ENCODE measurements around the gene TSPAN10.
"Not testable (repeated sequence)": the region's sequence is repeated elsewhere in the genome, so short reads cannot be mapped to it uniquely, and the experiment has no call there.

The TSPAN10 gene

DNA sequence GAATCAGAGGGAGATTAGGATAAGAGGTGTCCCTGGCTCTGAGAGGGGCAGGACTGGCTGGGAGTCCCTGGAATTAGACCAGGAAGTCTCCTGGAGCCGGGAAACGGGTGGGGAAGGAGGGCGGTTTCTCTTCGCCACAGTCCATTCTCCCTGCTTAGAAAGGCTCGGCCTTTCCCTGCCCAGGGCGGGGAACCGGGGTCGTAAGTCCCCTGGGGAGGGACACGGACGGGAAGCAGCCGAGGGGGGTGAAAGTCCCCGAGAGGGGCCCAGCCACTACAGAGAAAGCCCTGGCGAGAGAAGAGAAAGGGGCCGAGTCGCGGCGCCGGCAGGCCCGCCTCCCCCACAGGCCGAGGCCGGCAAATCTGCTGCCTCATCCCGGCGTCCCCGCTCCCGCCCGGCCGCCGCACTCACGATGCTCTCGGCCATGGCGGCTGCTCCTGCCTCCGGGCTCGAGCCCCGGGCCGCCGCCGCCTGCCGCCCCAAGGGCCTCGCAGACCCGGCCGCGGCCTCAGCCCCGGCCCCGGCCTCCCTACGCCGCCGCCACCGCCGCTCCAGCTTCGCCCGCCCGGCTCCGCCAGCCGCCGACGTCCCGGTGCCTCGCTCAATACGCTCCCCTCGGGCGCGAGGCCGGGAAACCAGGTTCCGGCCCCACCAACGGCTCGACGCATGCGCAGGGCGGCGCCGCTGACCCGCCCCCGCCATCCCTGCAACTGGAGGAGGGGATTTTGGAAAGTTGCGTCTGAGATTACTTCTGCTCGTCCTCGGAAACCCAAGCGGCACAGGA is at the start of gene TSPAN10, which contains the start of gene NPLOC4:
TSPAN10 (plus strand) TSS at position 692 of the 784 bp plus-strand sequence. CDS start 5,217 bp downstream, outside the sequence.
NPLOC4 (minus strand) TSS at position 608 of the 784 bp plus-strand sequence; CDS start at position 426, 182 bp downstream.
- DNase-seq (ENCODE audit: extremely low read depth in 1 of 2, low read depth in 1 of 2), result peak; percentile 62 to 80

DNA sequence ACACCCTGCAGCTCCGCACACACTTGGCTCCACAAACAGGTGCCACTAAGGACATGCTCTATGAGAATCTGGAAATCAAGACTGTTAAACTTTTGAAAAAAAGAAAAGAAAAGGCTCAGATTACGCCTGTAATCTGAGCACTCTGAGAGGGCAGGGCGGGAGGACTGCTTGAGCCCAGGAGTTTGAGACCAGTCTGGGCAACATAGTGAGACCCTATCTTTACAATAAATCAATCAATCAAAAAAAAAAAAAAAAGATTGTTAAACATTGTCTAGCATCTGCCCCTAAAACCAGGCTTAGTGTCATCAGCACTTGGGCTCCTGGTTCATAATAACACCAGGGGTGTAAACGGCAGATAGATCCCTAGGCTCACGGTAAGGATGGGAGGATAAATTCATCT is 47.4 kb upstream of the TSPAN10 start:
- DNase-seq (ENCODE audit: extremely low read depth in 1 of 2, low read depth in 1 of 2), result no peak

GRCh38 chr17:81590121-81590520 is 46.9 kb upstream of the TSPAN10 start:
- no peak for DNase-seq (ENCODE audit: extremely low read depth in 1 of 2, low read depth in 1 of 2)

DNA sequence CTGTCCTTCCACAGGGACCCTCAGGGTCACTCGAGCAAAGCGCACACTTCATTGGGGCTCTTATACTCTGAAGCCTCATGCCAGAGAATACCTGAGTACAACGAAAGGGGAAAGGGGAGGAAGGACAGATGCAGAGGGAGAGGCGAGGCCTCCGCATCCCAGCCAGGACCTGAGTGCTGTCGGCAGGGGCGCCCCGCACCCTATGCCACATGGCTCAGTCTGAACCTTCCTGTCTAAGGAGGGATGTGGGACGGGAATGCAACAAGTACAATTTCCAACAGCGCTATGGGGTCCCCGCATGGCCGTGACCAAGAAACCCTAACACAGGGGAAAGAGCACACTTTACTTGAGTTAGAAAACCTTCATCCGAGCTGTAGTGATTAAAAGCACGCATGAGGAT is 45.0 kb upstream of the TSPAN10 start:
- no peak for DNase-seq (ENCODE audit: extremely low read depth in 1 of 2, low read depth in 1 of 2)

- DNase-seq (ENCODE audit: extremely low read depth in 1 of 2, low read depth in 1 of 2), result no peak
Measured at GRCh38 chr17:81593105-81593871, 43.7 kb upstream of the TSPAN10 start.

DNA sequence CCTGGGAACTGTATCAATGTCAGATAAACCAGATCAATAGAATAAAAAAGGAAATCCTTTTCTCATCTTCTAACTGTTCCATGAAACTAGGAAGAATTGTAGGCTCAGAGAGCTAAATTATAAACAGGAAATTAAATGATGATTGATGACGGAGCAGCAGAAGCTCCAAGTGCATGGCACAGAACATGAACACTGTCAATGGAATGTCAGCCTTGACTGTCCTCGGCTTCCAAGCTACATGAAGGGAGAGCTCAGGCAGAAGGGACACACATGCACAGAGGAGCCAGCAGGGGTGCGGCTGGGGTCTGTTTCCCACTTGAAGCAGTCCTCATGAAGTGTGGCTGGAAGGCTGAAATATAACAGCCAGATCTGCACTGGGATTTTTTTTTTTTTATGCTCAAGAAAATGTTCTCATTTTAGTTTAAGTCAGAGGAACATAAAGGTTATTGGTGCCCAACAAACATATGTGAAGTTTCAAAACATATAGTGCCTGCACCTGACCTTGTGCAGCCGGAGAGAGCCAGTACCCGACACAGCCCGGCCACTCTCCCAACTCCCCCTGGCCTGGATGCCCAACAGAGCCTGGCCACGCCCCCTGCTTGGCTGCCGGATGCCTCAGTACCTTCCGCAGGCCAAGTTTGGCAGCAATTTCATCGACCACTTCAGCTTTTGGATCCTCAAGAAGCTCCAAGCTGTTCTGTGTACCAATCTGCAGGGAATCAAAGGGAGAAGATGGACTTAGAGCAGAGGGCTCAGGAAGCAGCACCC is 37.1 kb upstream of the TSPAN10 start:
- DNase-seq (ENCODE audit: extremely low read depth in 1 of 2, low read depth in 1 of 2), result no peak

- peak in 1 of 2 donors; percentile 17 for DNase-seq (ENCODE audit: extremely low read depth in 1 of 2, low read depth in 1 of 2)
Measured at GRCh38 chr17:81601525-81602120, 35.4 kb upstream of the TSPAN10 start.

- DNase-seq (ENCODE audit: extremely low read depth in 1 of 2, low read depth in 1 of 2), result no peak
Measured at GRCh38 chr17:81603846-81604610, 33.0 kb upstream of the TSPAN10 start.

GRCh38 chr17:81607431-81607830 is 29.6 kb upstream of the TSPAN10 start:
- DNase-seq (ENCODE audit: extremely low read depth in 1 of 2, low read depth in 1 of 2), result no peak

DNA sequence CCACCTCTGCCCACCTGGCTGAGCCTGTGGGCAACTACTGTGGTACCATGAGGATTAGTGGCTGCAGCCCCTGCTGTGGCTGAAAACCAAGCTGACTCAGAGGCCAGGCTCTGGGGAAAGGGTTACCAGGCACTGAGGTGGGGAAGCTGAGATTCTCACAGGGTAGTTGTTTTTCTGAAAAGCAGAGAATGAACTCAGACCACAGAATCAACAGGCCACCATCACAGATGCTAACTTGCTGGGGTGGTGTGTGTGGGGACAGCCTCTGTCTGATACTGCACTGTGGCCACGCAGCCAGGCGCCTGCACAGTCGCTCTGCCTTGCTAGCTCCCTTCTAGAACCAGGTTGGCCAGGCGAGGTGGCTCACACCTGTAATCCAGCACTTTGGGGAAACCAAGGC is 28.9 kb upstream of the TSPAN10 start:
- DNase-seq (ENCODE audit: extremely low read depth in 1 of 2, low read depth in 1 of 2), result no peak

DNA sequence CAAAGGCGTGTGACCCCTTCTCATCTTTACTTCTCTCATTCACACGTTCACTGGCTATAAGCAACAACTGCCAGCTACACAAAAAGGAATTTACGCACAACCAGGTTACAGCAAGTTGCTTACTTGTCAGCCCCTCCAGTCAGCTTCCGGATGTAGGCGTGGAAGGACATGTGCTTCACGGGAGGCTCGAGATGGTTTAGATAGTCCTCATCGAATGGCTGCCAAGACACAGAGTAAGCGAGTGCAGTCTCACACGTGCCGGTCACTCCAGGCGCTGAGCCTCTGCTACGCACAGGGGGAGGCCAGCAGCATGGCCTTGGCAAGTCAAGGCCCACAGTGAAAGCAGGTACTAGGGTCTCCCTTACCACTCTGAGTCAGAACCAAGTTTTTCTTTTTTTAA is 28.4 kb upstream of the TSPAN10 start:
- no peak for DNase-seq (ENCODE audit: extremely low read depth in 1 of 2, low read depth in 1 of 2)

GRCh38 chr17:81609541-81610311 is 27.3 kb upstream of the TSPAN10 start:
- no peak for DNase-seq (ENCODE audit: extremely low read depth in 1 of 2, low read depth in 1 of 2)

DNA sequence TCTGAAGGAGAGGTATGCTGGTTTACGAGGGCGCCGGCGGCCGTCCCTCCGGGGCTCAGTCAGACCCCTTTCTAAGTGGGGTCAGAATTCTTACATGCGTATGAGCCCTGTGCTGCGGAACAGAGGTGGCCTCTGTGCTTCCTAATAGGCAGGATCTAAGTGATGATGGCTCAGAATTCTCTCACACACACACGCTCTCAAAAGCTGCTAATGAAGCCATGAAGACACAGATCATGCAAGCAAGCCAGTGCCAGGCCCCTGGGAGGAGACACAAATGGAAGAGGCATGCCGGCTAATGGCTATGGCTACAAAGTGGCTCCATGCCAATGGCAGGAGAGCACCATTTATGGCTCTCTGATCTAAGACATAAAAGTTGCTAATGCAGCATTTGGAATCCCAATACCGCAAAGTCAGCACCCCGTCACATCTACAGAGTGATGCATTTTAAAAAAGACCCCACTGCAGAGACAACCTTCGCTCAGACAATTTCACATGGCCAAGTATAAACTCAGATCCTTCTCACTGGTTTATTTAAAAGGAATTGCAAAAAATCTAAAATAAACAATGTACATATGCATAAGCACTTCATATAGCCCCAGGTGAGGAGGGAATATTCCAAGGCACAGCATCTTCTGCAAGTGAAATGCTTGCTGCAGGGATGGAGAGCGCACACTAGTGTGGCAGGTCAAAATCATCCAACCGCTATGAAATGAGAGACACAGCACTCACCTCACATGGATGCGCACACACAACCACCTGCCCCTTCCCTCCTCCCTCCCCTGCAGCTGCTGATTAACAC is 24.6 kb upstream of the TSPAN10 start:
- DNase-seq (ENCODE audit: extremely low read depth in 1 of 2, low read depth in 1 of 2), result no peak

- no peak for DNase-seq (ENCODE audit: extremely low read depth in 1 of 2, low read depth in 1 of 2)
Measured at GRCh38 chr17:81615401-81615930, 21.5 kb upstream of the TSPAN10 start.

DNA sequence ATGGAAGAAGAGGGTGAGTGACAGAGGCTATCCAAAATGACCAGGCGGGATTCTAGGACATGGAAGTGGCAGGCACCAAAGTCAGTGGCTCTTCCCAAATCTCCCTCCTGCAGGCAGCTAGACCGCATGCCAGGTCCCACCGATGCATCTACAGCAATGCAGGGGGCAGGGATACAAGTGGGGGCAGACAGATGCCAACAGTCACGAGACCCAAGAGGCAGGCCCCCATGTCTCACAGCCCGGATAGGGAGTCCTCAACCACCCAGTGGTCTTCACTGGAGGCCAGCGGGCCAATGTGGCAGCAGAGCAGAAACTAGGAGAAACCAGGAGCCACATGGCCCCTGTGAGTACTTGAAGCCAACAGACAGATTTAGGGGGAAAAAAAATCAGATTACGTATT is 20.1 kb upstream of the TSPAN10 start:
- no peak for DNase-seq (ENCODE audit: extremely low read depth in 1 of 2, low read depth in 1 of 2)

- DNase-seq (ENCODE audit: extremely low read depth in 1 of 2, low read depth in 1 of 2), result not testable (repeated sequence)
Measured at GRCh38 chr17:81618307-81618706, 18.7 kb upstream of the TSPAN10 start.

GRCh38 chr17:81621494-81622130 is 15.4 kb upstream of the TSPAN10 start:
- DNase-seq (ENCODE audit: extremely low read depth in 1 of 2, low read depth in 1 of 2), result no peak

DNA sequence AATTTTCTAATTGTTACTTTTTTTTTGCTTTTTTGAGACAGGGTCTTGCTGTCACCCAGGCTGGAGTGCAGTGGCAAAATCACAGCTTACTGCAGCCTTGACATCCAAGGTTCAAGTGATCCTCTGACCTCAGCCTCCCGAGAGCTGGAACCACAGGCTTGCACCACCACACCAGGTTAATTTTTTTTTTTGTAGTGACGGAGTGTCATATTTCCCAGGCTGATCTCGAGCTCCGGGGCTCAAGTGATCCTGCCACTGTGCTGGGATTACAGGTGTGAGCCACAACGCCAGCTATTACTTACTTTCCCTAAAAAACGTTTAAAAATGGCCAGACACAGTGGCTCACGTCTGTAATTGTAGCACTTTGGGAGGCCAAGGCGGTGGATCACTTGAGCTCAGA is 6.7 kb upstream of the TSPAN10 start:
- DNase-seq (ENCODE audit: extremely low read depth in 1 of 2, low read depth in 1 of 2), result no peak
